NCI-H187 (cell line): Measurements from ENCODE around the gene SPECC1.
"Not testable (repeated sequence)": the region's sequence is repeated elsewhere in the genome, so short reads cannot be mapped to it uniquely, and the experiment has no call there.

Experiments used
- DNase-seq, 2 experiments: peaks; one replicate each; lab custom pipeline; 2025; lab: John Stamatoyannopoulos, UW

SPECC1 gene

DNA sequence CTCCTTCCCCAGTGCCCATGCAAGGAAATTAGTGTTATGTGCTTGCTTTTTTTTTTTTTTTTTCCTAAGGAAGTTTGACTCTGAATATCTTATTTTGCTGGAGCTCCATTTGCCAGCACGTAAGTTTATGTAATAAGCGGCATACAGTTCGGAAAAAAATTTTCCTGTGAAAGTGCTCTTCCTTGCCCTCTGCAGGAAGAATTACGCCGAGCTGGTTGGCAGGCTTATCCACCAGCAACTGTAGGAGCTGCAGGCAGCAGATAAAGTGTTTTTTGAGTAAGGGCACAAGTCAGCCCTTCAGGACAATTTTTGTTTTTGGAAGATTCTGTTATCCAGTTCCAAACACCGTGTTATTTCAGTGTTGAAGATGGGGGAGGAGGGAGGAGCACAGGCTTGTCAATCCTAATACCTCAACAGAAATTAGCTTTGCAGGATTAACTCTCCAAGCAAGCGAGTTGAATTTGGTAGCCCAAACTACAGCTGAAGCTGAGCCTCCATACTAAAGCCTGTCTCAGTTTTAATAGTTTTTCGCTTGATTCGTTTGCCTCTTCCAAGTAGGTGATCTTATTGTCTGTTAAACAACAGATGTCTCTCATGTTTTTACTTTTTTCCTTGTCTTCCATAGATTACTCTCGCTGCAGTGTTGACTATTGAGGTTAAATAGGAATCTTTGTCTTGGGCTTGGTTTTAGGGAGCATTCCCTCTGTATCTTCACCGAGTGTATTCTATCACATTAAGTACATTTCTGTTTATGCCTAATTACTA lies 1.1 kb downstream of the SPECC1 start:
- DNase-seq: peak in 1 of 2 experiments; percentile 5

DNA sequence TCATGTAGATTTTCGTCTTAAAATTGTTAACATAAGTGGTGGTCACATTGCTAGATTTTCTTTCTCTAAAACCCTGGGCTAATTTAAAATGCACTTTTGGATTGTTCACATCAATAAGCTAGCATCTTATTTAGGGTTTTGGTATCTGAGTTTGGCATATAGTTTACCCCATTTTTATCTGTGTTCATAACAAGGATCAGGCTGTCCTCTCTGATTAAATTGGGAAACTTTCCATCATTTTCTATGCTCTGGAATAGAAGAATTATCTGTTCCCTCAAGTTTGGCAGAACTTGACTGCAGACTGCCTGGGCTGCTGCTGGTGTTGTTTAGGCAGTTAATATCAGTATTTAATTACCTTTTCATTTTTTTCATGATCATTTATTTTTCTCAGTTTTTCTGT lies 1.8 kb downstream of the SPECC1 start:
- no peak for DNase-seq

DNA sequence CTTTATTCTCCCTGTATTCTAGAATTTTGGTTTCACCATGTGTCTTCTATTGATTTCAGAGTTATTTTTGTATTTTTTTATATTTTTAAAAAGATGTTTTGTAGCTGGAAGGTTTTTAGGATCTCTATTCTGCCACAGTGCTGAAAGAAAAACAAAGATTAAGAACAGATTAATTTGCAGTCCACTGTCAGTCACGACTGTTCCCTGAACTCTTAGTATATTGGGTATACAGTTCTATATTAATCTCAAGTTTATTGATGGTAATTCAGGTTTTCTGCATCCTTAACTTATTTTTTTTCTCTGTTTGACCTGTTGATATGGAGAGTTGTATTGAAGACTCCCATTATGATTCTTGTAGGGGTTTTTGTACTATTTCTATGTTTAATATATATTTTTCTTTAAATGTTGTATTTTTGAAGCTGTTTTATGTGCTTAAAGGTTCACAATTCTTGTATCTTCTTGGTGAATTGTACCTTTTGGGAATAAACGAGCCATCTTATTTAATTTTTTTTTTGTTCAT lies 2.9 kb downstream of the SPECC1 start:
- no peak for DNase-seq

DNA sequence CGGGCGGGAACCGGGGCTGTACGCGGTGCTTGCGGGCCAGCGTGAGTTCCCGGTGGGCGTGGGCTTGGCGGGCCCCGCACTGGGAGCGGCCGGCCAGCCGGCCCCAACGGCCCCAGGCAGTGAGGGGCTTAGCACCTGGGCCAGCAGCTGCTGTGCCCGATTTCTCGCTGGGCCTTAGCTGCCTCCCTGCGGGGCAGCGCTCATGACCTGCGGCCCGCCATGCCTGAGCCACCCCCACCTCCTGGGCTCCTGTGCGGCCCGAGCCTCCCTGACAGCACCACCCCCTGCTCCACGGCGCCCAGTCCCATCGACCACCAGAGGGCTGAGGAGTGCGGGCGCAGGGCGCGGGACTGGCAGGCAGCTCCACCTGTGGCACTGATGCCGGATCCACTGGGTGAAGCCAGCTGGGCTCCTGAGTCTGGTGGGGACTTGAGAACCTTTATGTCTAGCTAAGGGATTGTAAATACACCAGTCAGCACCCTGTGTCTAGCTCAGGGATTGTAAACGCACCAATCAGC lies 7.4 kb downstream of the SPECC1 start:
- not testable (repeated sequence) for DNase-seq

DNA sequence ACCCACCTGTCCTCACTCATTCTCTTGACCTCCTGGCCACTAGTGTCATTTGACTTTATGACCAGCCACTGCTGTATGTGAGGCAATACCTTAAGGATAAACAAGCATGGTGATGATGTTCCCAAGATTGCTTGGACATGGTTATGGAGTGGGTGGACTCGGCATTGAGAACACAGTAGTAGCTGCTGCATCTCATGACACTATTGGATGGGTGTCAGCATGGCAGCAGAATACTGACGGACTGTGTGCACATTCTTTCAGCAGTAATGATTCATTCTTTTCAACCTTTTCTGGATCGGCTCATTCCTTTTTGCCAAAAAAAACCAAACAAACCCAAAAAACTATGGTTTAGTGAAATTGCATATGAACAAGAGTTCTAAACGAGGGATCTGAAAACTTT lies 13.5 kb downstream of the SPECC1 start:
- no peak for DNase-seq

DNA sequence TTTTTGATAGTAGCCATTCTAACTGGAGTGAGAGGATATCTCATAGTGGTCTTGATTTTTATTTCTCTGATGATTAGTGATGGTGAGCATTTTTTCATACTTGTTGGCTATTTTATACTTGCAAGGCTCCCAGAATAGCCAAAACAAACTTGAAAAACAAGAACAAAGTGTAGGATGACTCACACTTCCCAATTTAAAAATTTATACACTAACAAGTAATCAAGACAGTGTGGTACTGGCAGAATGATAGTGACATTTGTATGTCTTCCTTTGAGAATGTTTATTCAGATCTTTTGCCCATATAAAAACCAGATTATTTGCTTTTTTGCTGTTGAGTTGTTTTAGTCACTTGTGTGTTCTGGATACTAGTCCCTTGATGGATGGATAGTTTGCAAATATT lies 17.8 kb downstream of the SPECC1 start:
- no peak for DNase-seq

DNA sequence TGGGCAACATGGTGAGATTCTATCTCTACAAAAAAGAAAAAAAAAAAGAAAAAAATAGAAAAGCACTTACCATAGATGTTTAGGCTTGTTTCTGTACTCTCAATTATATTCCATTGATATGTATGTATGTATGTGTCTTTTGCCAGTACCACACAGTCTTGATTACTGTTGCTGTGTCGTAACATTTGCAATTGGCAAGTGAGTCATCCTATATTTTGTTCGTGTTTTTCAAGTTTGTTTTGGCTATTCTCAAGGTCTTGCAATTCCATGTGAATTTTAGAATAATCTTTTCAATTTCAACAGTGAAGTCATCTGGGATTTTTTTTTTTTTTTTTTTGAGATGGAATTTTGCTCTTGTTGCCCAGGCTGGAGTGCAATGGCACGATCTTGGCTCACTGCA lies 19.3 kb downstream of the SPECC1 start:
- DNase-seq: no peak

DNA sequence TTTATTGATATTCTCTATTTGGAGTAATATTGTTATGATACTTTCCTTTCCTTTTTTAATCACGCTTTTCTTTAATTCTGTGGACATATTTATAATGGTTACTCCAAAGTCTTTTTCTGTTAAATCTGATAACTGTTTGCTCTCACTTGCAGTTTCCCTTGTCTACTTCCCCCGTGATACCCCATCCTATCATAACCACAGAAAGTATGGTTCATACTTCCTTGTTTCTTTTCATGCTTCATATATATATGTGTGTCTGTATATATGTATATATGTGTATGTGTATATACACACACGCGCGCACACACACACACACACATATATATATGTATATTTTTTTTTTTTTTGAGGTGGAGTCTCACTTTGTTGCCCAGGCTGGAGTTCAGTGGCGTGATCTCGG lies 23.5 kb downstream of the SPECC1 start:
- no peak for DNase-seq

DNA sequence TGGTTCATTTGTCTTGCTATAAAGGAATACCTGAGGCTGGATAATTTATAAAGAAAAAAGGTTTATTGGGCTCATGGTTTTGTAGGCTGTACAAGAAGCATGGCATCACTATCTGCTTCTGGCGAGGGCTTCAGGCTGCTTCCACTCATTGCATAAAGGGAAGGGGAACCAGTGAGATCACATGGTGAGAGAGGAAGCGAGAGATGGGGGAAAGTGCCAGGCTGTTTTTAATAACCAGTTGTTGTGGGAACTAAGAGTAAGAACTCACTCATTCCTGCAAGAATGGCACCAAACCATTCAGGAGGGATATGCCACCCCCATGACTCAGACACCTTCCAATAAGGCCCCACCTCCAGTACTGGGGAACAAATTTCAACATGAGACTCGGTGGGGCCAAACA lies 24.3 kb downstream of the SPECC1 start:
- no peak for DNase-seq

DNA sequence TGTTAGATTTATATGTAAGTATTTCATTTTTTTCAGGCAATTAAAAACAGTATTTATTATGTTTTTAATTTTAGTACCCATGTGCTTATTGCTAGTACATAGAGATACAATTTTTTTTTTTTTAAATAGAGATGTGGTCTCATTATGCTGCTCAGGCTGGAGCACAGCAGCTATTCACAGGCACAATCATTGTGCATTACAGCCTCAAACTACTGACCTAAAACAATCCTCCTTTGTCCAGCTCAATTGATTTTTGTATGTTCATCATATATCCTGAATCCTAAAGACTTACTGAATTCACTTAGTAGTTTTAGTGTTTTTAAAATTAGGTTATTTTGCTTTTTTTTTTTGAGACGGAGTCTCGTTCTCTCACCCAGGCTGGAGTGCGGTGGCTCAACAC lies 26.3 kb downstream of the SPECC1 start:
- DNase-seq: no peak

DNA sequence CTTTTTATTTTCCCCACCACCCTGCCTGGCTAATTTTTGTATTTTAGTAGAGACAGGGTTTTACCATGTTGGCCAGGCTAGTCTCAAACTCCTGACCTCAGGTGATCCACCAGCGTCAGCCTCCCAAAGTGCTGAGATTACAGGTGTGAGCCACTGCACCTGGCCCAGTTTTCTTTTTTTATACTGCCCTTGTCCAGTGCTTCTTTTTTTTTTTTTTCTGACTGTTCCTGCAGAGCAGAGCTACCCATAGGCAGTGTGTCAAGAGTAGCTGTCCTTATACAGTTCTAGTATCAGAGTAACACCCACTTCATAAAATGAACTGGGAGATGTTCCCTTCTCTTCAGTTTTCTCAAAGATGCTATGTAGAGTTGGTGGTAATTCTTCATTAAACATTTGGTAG lies 28.1 kb downstream of the SPECC1 start:
- DNase-seq: not testable (repeated sequence)

DNA sequence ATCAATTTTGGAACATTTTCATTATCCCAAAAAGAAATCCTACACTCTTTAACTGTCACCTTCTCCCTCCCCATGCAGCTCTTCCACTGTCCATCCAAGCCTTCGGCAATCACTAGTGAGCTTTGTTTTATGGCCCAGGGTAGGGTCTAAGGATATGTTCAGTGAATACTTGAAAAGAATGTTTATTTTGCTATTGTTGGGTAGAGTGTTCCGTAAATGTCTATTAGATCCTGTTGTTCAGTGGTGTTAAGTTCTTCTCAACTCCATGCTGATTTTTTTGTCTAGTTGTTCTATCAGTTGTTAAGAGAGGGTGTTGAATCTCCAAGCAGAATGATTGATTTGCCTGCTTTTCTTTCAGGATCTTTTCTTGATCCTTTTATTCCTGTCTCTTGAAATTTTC lies 29.9 kb downstream of the SPECC1 start:
- DNase-seq: no peak

DNA sequence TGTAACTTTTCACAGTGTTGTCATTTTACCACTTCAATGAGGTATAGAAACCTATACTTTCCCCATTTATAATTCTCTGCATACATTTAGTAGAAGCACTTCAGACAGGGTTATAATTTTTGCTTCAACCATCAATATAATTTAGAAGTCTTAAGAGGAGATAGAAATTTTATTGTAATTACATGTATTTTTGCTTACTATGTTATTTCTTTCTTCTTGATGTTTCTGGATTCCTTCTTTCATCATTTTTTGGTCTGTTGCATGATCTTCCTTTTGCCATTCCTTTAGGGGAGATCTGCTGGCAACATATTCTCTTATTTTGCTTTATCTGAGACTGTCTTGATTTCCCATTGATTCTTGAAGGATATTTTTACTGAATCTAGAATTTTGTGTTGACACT lies 31.1 kb downstream of the SPECC1 start:
- no peak for DNase-seq

DNA sequence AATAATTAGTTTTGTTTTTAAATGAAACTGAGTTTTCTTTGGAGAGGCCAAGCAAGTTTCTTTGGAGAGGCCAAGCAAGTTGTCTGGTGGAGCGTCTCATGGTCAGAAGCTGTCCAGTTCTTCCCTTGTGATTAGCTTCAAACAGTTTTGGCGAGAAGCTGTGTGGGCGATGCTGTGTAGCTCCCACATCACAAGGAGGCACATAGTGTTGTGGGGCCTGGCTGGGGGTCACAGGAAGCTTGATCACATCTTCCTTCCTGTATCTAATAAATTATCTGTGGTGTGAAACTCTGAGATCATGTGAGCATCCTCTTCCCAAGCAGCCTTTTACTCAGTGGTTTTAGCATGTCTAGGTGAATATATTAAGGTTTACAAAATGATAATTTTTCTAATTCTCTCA lies 33.9 kb downstream of the SPECC1 start:
- no peak for DNase-seq

DNA sequence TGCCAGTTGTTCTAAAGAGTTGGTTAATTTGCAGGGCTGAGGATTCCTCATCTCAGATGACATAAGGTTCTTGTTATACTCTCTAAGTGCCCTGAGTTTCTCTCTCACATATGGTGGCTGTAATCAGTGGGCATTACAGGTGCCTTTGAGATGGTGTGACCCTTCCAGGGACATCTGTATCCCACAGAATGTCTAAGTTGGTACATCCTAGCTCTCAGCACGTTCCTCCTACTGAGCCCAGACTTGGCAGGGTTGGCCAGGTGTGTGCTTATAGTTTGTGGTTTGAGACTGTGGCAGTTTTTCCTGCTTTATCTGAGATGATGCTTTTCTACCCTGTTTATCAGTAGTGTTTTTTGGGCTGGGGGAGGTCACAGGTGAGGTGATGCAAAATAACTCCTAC lies 36.3 kb downstream of the SPECC1 start:
- DNase-seq: no peak

DNA sequence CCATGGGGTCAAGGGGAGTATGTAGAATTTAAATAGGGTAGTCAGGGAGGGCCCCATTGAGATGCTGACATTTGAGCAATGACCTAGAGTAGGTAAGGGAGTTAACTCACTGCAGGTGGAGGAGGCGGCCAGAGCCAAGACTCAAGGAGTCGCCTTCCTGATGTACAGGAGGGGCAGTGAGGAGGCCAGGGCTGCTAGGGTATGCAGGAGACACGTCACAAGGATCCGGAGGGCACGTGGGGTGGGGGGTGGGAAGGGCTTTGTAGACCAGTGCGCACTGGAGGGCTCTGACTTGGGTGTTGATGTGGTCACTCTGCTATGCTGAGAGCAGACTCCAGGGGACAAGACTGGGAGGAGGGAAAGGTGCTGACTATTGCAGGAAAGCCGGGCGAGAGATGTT lies 37.5 kb downstream of the SPECC1 start:
- no peak for DNase-seq

DNA sequence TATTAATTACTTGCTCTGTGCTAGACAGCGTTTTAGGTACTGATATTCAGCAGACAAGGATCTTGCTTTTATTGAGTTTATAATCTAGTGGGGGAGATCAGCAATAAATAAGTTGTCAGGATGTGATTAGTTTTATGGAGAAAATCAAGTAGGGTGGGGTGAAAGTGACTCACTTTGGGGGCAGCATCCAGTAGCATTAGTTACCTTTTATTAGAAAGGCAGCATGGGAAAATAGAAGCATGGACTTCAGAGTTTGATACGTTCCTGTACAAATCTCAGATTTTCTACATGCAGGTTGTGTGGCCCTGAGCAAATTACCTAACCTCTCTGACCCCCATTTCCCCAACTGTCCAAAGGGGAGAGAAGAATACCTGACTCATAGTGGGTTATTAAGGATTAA lies 42.5 kb downstream of the SPECC1 start:
- DNase-seq: no peak

DNA sequence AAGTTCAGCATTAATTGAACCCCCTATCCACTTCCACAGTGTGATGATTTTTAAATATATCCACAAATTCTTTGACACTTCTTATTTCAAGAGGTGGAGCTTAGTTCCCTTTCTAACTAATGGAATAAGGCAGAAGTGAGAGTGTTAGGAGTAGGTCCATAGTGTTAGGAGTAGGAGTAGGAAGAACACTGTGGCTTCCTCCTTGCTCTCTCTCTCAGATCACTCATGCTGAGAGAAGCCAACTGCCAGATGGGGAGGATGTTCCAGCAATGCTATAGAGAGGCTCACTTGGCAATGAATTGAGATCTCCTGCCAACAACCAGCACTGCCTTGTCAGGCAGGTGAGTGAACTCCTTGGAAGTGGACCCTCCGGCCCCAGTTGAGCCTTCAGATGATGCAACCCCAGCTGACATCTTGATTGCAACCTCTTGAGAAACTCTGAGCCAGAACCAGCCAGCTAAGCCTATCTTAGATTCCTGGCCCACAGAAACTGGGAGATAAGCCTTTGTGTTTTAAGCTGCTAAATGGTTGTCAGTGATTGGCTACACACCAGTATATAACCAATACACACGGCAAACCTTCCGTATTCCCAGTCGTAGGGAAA lies 44.3 kb downstream of the SPECC1 start:
- DNase-seq: no peak

DNA sequence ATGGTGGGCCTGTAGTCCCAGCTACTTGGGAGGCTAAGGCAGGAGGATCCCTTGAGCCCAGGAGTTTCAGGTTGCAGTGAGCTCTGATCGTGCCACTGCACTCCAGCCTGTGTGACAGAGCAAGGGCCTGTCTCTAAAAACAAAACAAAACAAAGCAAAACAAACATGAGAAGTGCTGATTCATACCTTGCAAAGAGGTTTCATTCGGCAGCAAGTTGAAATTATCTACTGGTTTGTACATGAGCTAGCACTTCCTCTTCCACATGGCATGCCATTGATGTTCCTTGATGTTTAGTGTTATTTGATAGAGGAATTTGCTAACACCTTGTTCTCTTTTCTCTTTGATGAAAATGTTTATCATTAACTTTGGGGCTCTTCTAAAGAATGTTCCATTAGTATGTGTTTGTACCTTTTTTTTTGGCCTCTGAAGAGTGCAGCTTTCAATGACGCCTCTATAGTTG lies 50.6 kb downstream of the SPECC1 start:
- no peak for DNase-seq

DNA sequence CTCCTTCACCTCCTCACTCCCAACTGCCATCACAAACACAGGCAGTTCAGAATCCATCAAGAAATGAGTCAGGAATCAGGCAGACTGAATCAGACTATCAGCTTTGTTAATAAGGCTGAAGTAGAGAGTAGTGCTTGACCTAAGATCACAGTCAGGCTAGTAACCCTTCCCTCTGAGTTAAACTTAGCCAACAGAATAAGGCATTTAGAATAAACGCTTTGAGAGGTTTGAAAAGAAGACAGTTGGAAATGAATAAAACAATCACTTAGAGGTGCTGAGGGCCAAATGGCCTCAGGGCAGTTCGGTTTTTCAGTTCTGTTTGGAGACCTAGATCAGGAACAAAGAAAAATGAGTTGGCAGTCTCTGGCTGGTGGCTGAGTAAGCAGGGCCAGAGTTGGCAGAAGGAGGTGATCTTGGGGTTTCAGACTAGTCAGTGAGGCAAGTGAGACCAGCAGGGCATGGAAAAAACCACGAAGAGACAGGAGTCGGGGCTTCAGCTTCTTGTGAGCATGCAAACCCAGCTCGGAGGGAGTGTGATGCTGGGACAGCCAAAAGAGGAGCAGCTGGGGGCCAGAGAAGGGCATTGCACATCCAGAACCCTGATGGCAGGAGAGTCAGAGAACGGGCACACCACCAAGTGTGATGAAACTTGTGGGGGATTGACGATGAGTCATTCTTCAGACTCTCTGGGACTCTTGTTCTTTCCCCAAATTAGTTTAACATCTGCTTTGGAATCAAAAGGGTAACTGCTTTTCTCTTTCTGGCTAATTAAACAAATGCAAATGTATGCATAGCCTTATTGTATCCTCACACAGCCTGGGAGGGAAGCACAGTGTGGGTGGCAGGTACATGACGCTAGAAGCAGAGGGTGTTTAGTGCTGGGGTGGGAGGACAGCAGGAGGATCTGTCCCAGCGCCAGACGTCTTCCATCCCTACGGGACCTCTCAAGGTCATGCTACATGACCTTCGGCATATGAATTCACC lies 54.8 kb downstream of the SPECC1 start:
- no peak for DNase-seq

DNA sequence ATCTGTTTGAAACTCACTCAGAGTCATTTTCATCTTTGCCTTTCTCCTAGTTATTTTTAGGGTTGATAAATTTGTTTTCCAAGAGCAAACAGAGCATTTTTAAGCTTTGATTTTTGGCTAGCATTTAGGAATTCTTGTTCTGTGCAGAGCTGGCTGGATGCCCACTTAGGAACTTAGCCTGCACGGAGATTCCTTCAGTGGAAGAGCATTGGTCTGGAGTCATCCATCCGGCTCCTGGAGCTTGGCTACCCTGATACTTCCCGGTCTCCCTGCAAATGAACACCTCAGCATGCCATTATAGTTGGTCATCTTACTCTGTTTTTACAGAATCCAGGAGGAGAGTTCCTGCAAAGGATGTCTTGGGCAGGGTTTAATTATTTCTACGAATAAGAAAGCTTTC lies 57.1 kb downstream of the SPECC1 start:
- no peak for DNase-seq

DNA sequence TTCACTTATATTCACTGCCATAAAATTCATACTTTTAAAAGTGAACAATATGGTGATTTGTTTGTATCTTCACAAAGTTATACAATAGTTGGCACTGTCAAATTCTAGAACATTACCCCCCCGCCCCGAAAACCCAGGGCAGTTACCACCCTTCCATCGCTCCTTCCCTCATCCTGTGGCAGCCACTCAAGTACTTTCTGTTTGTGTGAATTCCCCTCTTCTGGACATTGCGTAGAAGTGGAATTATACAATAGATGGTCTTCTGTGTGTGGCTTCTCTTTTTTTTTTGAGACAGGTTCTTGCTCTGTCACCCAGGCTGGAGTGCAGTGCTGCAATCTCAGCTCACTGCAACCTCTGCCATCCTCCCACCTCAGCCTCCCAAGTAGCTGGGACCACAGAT lies 58.6 kb downstream of the SPECC1 start:
- no peak for DNase-seq
